Measurements from ENCODE around the gene PRKAA2. TPM values are rescaled to one million over a fixed set of nuclear protein-coding genes. Genes with fewer than 3 reads are reported as not detected.

The PRKAA2 gene
- total and polyA plus RNA-seq, 2 donors (not counting 1 experiment from before 2014, with no cell fraction given), result 3.1 to 7.1 TPM

GRCh38 chr1:56645677-56646305 lies 677 bp downstream of the PRKAA2 start:
- Histone ChIP-seq H3K79me2 (ENCODE audit: control insufficient read depth, insufficient read depth, low read length) (no peaks in the 10 kb centered on the region), H2AFZ (ENCODE audit: low read length) (peak overlapping the region; percentile 68), H3K36me3 (ENCODE audit: control insufficient read depth, insufficient read depth, low read length) (no peaks in the 10 kb centered on the region), H3K4me2 (ENCODE audit: extremely low read depth, insufficient read depth, low read length) (peak overlapping the region; percentile 96), H3K27ac (ENCODE audit: insufficient read depth, low read length) (no peak overlapping the region), H4K20me1 (ENCODE audit: control insufficient read depth, extremely low read depth, insufficient read depth, low read length) (peaks cover 2% of the 10 kb centered on the region), H3K4me1 (ENCODE audit: control insufficient read depth, extremely low read depth, insufficient read depth, low read length) (no peaks in the 10 kb centered on the region), H3K27me3 (ENCODE audit: control insufficient read depth, insufficient read depth, low read length) (no peaks in the 10 kb centered on the region), H3K9me3 (ENCODE audit: control insufficient read depth, insufficient read depth, low read depth, low read length) (no peaks in the 10 kb centered on the region), H3K4me3 (replicated peaks in 1 of 4; ENCODE audit: control extremely low read depth in 1 of 4, insufficient read depth in 1 of 4, low read depth in 3 of 4, low read length in 4 of 4) (peak overlapping the region; percentile 38 to 73 (median 58)), H3K9ac (ENCODE audit: insufficient read depth, low read length) (peak overlapping the region; percentile 60)
- TF ChIP-seq EZH2 (IDR thresholded peaks at IDR 0.05; ENCODE audit: low read length, missing control alignments), result no peak
- TF ChIP-seq CTCF (conservative IDR thresholded peaks at IDR 0.05 in 1 of 2, IDR thresholded peaks at IDR 0.05 in 1 of 2; ENCODE audit: low read depth in 1 of 2, low read length in 2 of 2), result no peak
- peak in 1 of 2 donors; percentile 8 for DNase-seq (ENCODE audit: low read depth in 2 of 2)

GRCh38 chr1:56646611-56647010 lies 1.5 kb downstream of the PRKAA2 start:
- Histone ChIP-seq H3K27ac (ENCODE audit: insufficient read depth, low read length) (no peak overlapping the region), H3K79me2 (ENCODE audit: control insufficient read depth, insufficient read depth, low read length) (no peaks in the 10 kb centered on the region), H2AFZ (ENCODE audit: low read length) (no peak overlapping the region), H3K4me3 (replicated peaks in 1 of 4; ENCODE audit: control extremely low read depth in 1 of 4, insufficient read depth in 1 of 4, low read depth in 3 of 4, low read length in 4 of 4) (peak overlapping the region in 3 of 4 experiments; percentile 29 to 64 (median 38)), H3K4me1 (ENCODE audit: control insufficient read depth, extremely low read depth, insufficient read depth, low read length) (no peaks in the 10 kb centered on the region), H3K9ac (ENCODE audit: insufficient read depth, low read length) (no peak overlapping the region), H3K27me3 (ENCODE audit: control insufficient read depth, insufficient read depth, low read length) (no peaks in the 10 kb centered on the region), H4K20me1 (ENCODE audit: control insufficient read depth, extremely low read depth, insufficient read depth, low read length) (peaks cover 2% of the 10 kb centered on the region), H3K36me3 (ENCODE audit: control insufficient read depth, insufficient read depth, low read length) (no peaks in the 10 kb centered on the region), H3K9me3 (ENCODE audit: control insufficient read depth, insufficient read depth, low read depth, low read length) (no peaks in the 10 kb centered on the region), H3K4me2 (ENCODE audit: extremely low read depth, insufficient read depth, low read length) (peak overlapping the region; percentile 96)
- no peak for DNase-seq (ENCODE audit: low read depth in 2 of 2)
- no peak for TF ChIP-seq CTCF (conservative IDR thresholded peaks at IDR 0.05 in 1 of 2, IDR thresholded peaks at IDR 0.05 in 1 of 2; ENCODE audit: low read depth in 1 of 2, low read length in 2 of 2)
- no peak for TF ChIP-seq EZH2 (IDR thresholded peaks at IDR 0.05; ENCODE audit: low read length, missing control alignments)

- Histone ChIP-seq H2AFZ (ENCODE audit: low read length) (no peak overlapping the region), H3K4me1 (ENCODE audit: control insufficient read depth, extremely low read depth, insufficient read depth, low read length) (no peaks in the 10 kb centered on the region), H3K4me3 (replicated peaks in 1 of 4; ENCODE audit: control extremely low read depth in 1 of 4, insufficient read depth in 1 of 4, low read depth in 3 of 4, low read length in 4 of 4) (no peak overlapping the region), H3K36me3 (ENCODE audit: control insufficient read depth, insufficient read depth, low read length) (no peaks in the 10 kb centered on the region), H3K4me2 (ENCODE audit: extremely low read depth, insufficient read depth, low read length) (no peak overlapping the region), H4K20me1 (ENCODE audit: control insufficient read depth, extremely low read depth, insufficient read depth, low read length) (peaks cover 2% of the 10 kb centered on the region), H3K9me3 (ENCODE audit: control insufficient read depth, insufficient read depth, low read depth, low read length) (no peaks in the 10 kb centered on the region), H3K79me2 (ENCODE audit: control insufficient read depth, insufficient read depth, low read length) (no peaks in the 10 kb centered on the region), H3K27me3 (ENCODE audit: control insufficient read depth, insufficient read depth, low read length) (no peaks in the 10 kb centered on the region), H3K9ac (ENCODE audit: insufficient read depth, low read length) (no peak overlapping the region), H3K27ac (ENCODE audit: insufficient read depth, low read length) (no peak overlapping the region)
- peak in 1 of 2 donors; percentile 54 for DNase-seq (ENCODE audit: low read depth in 2 of 2)
- TF ChIP-seq EZH2 (IDR thresholded peaks at IDR 0.05; ENCODE audit: low read length, missing control alignments), result no peak
- TF ChIP-seq CTCF (conservative IDR thresholded peaks at IDR 0.05 in 1 of 2, IDR thresholded peaks at IDR 0.05 in 1 of 2; ENCODE audit: low read depth in 1 of 2, low read length in 2 of 2), result no peak
Measured at GRCh38 chr1:56647106-56647505, 2.0 kb downstream of the PRKAA2 start.
